ENCODE data around the gene RIC3. TPM values are rescaled to one million over a fixed set of nuclear protein-coding genes. Genes with fewer than 3 reads are reported as not detected.

Gene RIC3
- total and polyA plus RNA-seq, 2 donors (not counting 3 experiments of a cell fraction or from before 2014, with no cell fraction given): not detected

GRCh38 chr11:8098879-8099278 lies 69.9 kb downstream of the RIC3 start:
- no peaks in the 10 kb centered on the region for H3K4me1 ChIP-seq (ENCODE audit: control insufficient read depth, extremely low read depth, insufficient read depth, low read length)
- dilution Hi-C loops (cut with MboI; ENCODE audit: extremely low pct_ligation_motif_present, low sequenced_read_pairs): no loop called here
- no peaks in the 10 kb centered on the region for H3K79me2 ChIP-seq (ENCODE audit: control insufficient read depth, insufficient read depth, low read length)
- intact Hi-C loops (cut with micrococcal nuclease): loop anchor here (1.0 to 10.0 kb wide), 4 partner anchors 66 to 404 kb away; no protein-coding TSS in a partner anchor
- BruUV-seq (replicated peaks): no TSS peak
- H3K4me3 ChIP-seq (replicated peaks in 1 of 3; ENCODE audit: insufficient read depth in 1 of 3, low read depth in 1 of 3, low read length in 3 of 3): no peak overlapping the region
- no peak for FAIRE-seq
- CTCF ChIA-PET: interaction anchor here (0.8 to 20.3 kb wide), 46 partner anchors 10 to 1287 kb away, joined by 3 to 822 read pairs (median 6); partner anchors contain the start of genes EIF3F, LMO1 and TUB
- H2AFZ ChIP-seq (ENCODE audit: low read depth, low read length): no peak overlapping the region
- H3K9ac ChIP-seq (replicated peaks; ENCODE audit: extremely low read depth, insufficient read depth, low read length): no peak overlapping the region
- no peaks in the 10 kb centered on the region for H4K20me1 ChIP-seq (replicated peaks; ENCODE audit: control insufficient read depth, extremely low read depth, insufficient read depth, low read length)
- no peak overlapping the region for H3K4me2 ChIP-seq (ENCODE audit: insufficient read depth, low read length)
- no peak for DNase-seq (ENCODE audit: low read depth, low spot score)
- no peaks in the 10 kb centered on the region for H3K27me3 ChIP-seq (ENCODE audit: control insufficient read depth in 2 of 2, insufficient read depth in 2 of 2, low read length in 2 of 2)
- no peaks in the 10 kb centered on the region for H3K36me3 ChIP-seq (ENCODE audit: control insufficient read depth in 2 of 2, extremely low read depth in 1 of 2, insufficient read depth in 2 of 2, low read length in 2 of 2)
- no peak overlapping the region for H3K27ac ChIP-seq (ENCODE audit: insufficient read depth, low read depth, low read length)
- H3K9me3 ChIP-seq (replicated peaks; ENCODE audit: control insufficient read depth, insufficient read depth, low read length): no peaks in the 10 kb centered on the region
- TF ChIP-seq MYC (IDR thresholded peaks at IDR 0.05; ENCODE audit: low read depth, low read length): no peak
- TF ChIP-seq JUN (IDR thresholded peaks at IDR 0.05; ENCODE audit: borderline replicate concordance, insufficient read depth, insufficient read length, low read depth): no peak
- TF ChIP-seq MAX (IDR thresholded peaks at IDR 0.05; ENCODE audit: insufficient read depth, insufficient read length): no peak
- no peak for TF ChIP-seq GATA2 (IDR thresholded peaks at IDR 0.05; ENCODE audit: insufficient read depth, insufficient read length, low read depth, low read length)
- no peak for TF ChIP-seq POLR2AphosphoS5 (IDR thresholded peaks at IDR 0.05; ENCODE audit: insufficient read depth, low read depth, low read length)
- no peak for TF ChIP-seq CTCF (IDR thresholded peaks at IDR 0.05; ENCODE audit: extremely low read depth in 1 of 2, insufficient read depth in 1 of 2, low read depth in 1 of 2, low read length in 2 of 2)
- TF ChIP-seq POLR2A (IDR thresholded peaks at IDR 0.05; ENCODE audit: low read depth, low read length): no peak
- TF ChIP-seq FOS (IDR thresholded peaks at IDR 0.05; ENCODE audit: borderline replicate concordance, insufficient read depth, low read length): no peak
- TF ChIP-seq EZH2 (IDR thresholded peaks at IDR 0.05; ENCODE audit: borderline replicate concordance, low read depth, low read length, severe bottlenecking): no peak
- POLR2A ChIA-PET: interaction anchor here (1.1 kb wide), 1 partner anchor 93 kb away, joined by 7 read pairs; no protein-coding TSS in a partner anchor
- H3K9me1 ChIP-seq (replicated peaks; ENCODE audit: control insufficient read depth, extremely low read depth, insufficient read depth, low read length): no peaks in the 10 kb centered on the region
